HCT116 (cell line): ENCODE data around the gene PTPMT1. TPM values are rescaled to one million over a fixed set of nuclear protein-coding genes. Genes with fewer than 3 reads are reported as not detected.
"Not testable (repeated sequence)": the region's sequence is repeated elsewhere in the genome, so short reads cannot be mapped to it uniquely, and the experiment has no call there.

Source experiments
- ATAC-seq: fragments of 200-7000 bp; cut with Tn5 transposase; 2 replicates; pipeline ENCODE4 v1.9.1; 2020; ENCODE audit warnings: mild to moderate bottlenecking, moderate library complexity
- BruUV-seq: library from RNA; stranded (reverse); fragments of 400-500 nt; replicated peaks from 2 replicates; lab custom pipeline; 2021; lab: Mats Ljungman, UMichigan
- CTCF ChIA-PET: fragments of 300-600 bp; sonication (Branson Sonifier 250); formaldehyde crosslinking; loops from one replicate; lab custom pipeline; 2021; ENCODE audit warnings: antibody characterized with exemption; lab: Charles Lee
- POLR2A ChIA-PET: fragments of 300-600, 350-600 bp; sonication (Branson Sonifier 250); formaldehyde crosslinking; loops from one replicate; lab custom pipeline; 2021; ENCODE audit warnings: antibody characterized with exemption; lab: Charles Lee
- RAD21 ChIA-PET, 2 experiments: fragments of 300-600 bp; sonication (Branson Sonifier 250); formaldehyde crosslinking; loops; one replicate each; lab custom pipeline; 2023; ENCODE audit warnings: low total read pairs in 2 of 2; ENCODE audit not compliant: uncharacterized antibody in 2 of 2, unreplicated experiment in 2 of 2, low non-redundant PET in 1 of 2; lab: Charles Lee
- DNase-seq: peaks from one replicate; pipeline ENCODE4 v3.0.0-alpha.2; 2010; ENCODE audit warnings: low read depth, low spot score
- H2AFZ ChIP-seq: fragments of 200-600 bp; shearing (Covaris generic), sonication (generic); 2 replicates; pipeline ENCODE4 v1.6.1; 2017; ENCODE audit warnings: low read depth, mixed run types, mixed read lengths, antibody characterized with exemption, low read length; ENCODE audit not compliant: poor library complexity, severe bottlenecking
- H3K27ac ChIP-seq: 2 replicates; pipeline ENCODE4 v1.5.1; 2012; ENCODE audit warnings: low read depth, low read length
- H3K27me3 ChIP-seq: fragments of 200-600 bp; sonication (generic); 2 replicates; pipeline ENCODE4 v1.6.1; 2016; ENCODE audit warnings: mixed run types, low read length, mixed read lengths; ENCODE audit not compliant: insufficient read depth
- H3K36me3 ChIP-seq, 2 experiments: fragments of 200-500 bp in 1 of 2; fragments of 200-600 bp in 1 of 2; sonication (Bioruptor generic) in 1 of 2; sonication (generic) in 1 of 2; 2 replicates each; pipeline versions ENCODE4 v1.5.1 to v1.6.1; 2014 to 2016; ENCODE audit warnings: low read length in 2 of 2, inconsistent platforms in 1 of 2, mixed read lengths in 1 of 2, mixed run types in 1 of 2; ENCODE audit not compliant: insufficient read depth in 2 of 2, control insufficient read depth in 1 of 2
- H3K4me1 ChIP-seq, 2 experiments: fragments of 200-600 bp in 1 of 2; sonication (generic) in 1 of 2; 2 replicates each; pipeline versions ENCODE4 v1.5.1 to v1.6.1; 2012 to 2017; ENCODE audit warnings: low read length in 2 of 2, inconsistent platforms in 1 of 2, mild to moderate bottlenecking in 1 of 2, mixed read lengths in 1 of 2, mixed run types in 1 of 2, moderate library complexity in 1 of 2; ENCODE audit not compliant: insufficient read depth in 2 of 2, control insufficient read depth in 1 of 2
- H3K4me2 ChIP-seq: fragments of 200-600 bp; sonication (generic); 2 replicates; pipeline ENCODE4 v1.6.1; 2017; ENCODE audit warnings: mixed run types, low read length, mixed read lengths
- H3K4me3 ChIP-seq, 2 experiments: fragments of 200-600 bp in 1 of 2; sonication (generic) in 1 of 2; replicated peaks in 1 of 2; 2 replicates each; pipeline ENCODE4 v1.5.1; 2011 to 2016; ENCODE audit warnings: low read length in 2 of 2, control low read depth in 1 of 2, low read depth in 1 of 2, mild to moderate bottlenecking in 1 of 2, mixed read lengths in 1 of 2, mixed run types in 1 of 2
- H3K79me2 ChIP-seq: fragments of 200-600 bp; sonication (generic); 2 replicates; pipeline ENCODE4 v1.6.1; 2017; ENCODE audit warnings: mild to moderate bottlenecking, mixed run types, low read length, moderate library complexity, mixed read lengths; ENCODE audit not compliant: insufficient read depth
- H3K9ac ChIP-seq: fragments of 200-600 bp; sonication (generic); 2 replicates; pipeline ENCODE4 v1.6.1; 2016; ENCODE audit warnings: low read length, mixed read lengths
- H3K9me2 ChIP-seq: fragments of 200-600 bp; sonication (generic), shearing (Covaris generic); 2 replicates; pipeline ENCODE4 v1.6.1; 2017; ENCODE audit warnings: mixed run types, mild to moderate bottlenecking, moderate library complexity; ENCODE audit not compliant: insufficient read depth
- H3K9me3 ChIP-seq, 2 experiments: fragments of 200-500 bp in 1 of 2; fragments of 200-600 bp in 1 of 2; sonication (Bioruptor generic) in 1 of 2; sonication (generic) in 1 of 2; 2 replicates each; pipeline ENCODE4 v1.6.1; 2014 to 2017; ENCODE audit warnings: low read length in 2 of 2, mixed read lengths in 2 of 2, inconsistent platforms in 1 of 2, low read depth in 1 of 2, mild to moderate bottlenecking in 1 of 2, mixed run types in 1 of 2, moderate library complexity in 1 of 2; ENCODE audit not compliant: control insufficient read depth in 1 of 2, insufficient read depth in 1 of 2
- H4K20me1 ChIP-seq: fragments of 200-600 bp; sonication (generic), shearing (Covaris generic); 2 replicates; pipeline ENCODE4 v1.6.1; 2017; ENCODE audit warnings: mixed run types, mild to moderate bottlenecking, moderate library complexity; ENCODE audit not compliant: insufficient read depth
- CEBPB ChIP-seq: IDR thresholded peaks from 2 replicates; pipeline ENCODE4 v1.6.1; 2012; ENCODE audit warnings: low read depth
- CTCF ChIP-seq, 3 experiments: fragments of 200-600 bp in 1 of 3; sonication (generic) in 1 of 3; IDR thresholded peaks in 2 of 3; conservative IDR thresholded peaks in 1 of 3; 2 replicates each; pipeline ENCODE4 v1.5.1; 2012 to 2017; ENCODE audit warnings: low read depth in 2 of 3, low read length in 2 of 3, antibody characterized with exemption in 1 of 3, borderline replicate concordance in 1 of 3, control low read depth in 1 of 3, mild to moderate bottlenecking in 1 of 3, mixed read lengths in 1 of 3, mixed run types in 1 of 3, moderate library complexity in 1 of 3; ENCODE audit not compliant: insufficient read depth in 1 of 3
- EGR1 ChIP-seq: IDR thresholded peaks from 2 replicates; pipeline ENCODE4 v1.6.1; 2012; ENCODE audit warnings: low read depth
- ELF1 ChIP-seq: IDR thresholded peaks from 2 replicates; pipeline ENCODE4 v1.6.1; 2012; ENCODE audit warnings: low read depth, borderline replicate concordance
- EZH2 ChIP-seq: fragments of 200-600 bp; sonication (generic); IDR thresholded peaks from 2 replicates; pipeline ENCODE4 v1.6.1; 2017; ENCODE audit warnings: antibody characterized with exemption, mixed run types
- EZH2phosphoT487 ChIP-seq: fragments of 200-600 bp; IDR thresholded peaks from 2 replicates; pipeline ENCODE4 v1.6.1; 2018; ENCODE audit warnings: antibody characterized with exemption, borderline replicate concordance
- YY1 ChIP-seq: IDR thresholded peaks from 2 replicates; pipeline ENCODE4 v1.6.1; 2011; ENCODE audit warnings: low read length, low read depth, moderate library complexity, mild to moderate bottlenecking; ENCODE audit not compliant: insufficient replicate concordance; ENCODE audit errors: extremely low read depth
- ZFX ChIP-seq: fragments of 450-650 bp; IDR thresholded peaks from 2 replicates; pipeline ENCODE4 v1.6.1; 2017
- ZNF274 ChIP-seq: fragments of 200-500 bp; sonication (Bioruptor generic); IDR thresholded peaks from 2 replicates; pipeline ENCODE4 v1.6.1; 2014; ENCODE audit warnings: mild to moderate bottlenecking, low read depth, low read length, inconsistent platforms
- intact Hi-C: fragments of 100-400 bp; cut with micrococcal nuclease; formaldehyde crosslinking; loops from 2 replicates; pipeline ENCODE4 v1.10.0; 2022
- total RNA-seq: library from RNA; stranded (reverse); gene quantifications from one replicate; pipeline ENCODE4 v1.2.1, GENCODE V29; 2021; ENCODE audit not compliant: unreplicated experiment

PTPMT1 gene
- total RNA-seq, 1 experiment from 2014 or later, result 71.6 TPM

- CTCF ChIA-PET, ATAC-seq: not testable (repeated sequence)
Observed at GRCh38 chr11:47526032-47526431, 39.4 kb upstream of the PTPMT1 start.

GRCh38 chr11:47527186-47527585 lies 38.2 kb upstream of the PTPMT1 start:
- no peak overlapping the region for H3K9ac ChIP-seq
- no peaks in the 10 kb centered on the region for H3K27me3 ChIP-seq
- ATAC-seq (no peak), DNase-seq (no peak)
- no peaks in the 10 kb centered on the region for H3K36me3 ChIP-seq
- H3K4me1 ChIP-seq, result peaks cover 24 to 30% of the 10 kb centered on the region in 2 experiments
- no peak overlapping the region for H3K4me2 ChIP-seq
- H3K9me3 ChIP-seq, result no peaks in the 10 kb centered on the region
- H3K4me3 ChIP-seq, result no peak overlapping the region
- ChIA-PET RAD21 (no interaction called here), POLR2A (no interaction called here), CTCF (no interaction called here)
- H4K20me1 ChIP-seq, result peaks cover 28% of the 10 kb centered on the region; the same call in 1 of the 2 replicates
- H2AFZ ChIP-seq, result no peak overlapping the region
- no TSS peak for BruUV-seq
- no peak overlapping the region for H3K27ac ChIP-seq
- no peaks in the 10 kb centered on the region for H3K9me2 ChIP-seq
- peaks cover 100% of the 10 kb centered on the region for H3K79me2 ChIP-seq
- TF ChIP-seq EZH2phosphoT487 (no peak), CTCF (IDR thresholded peaks at IDR 0.05 in 2 of 3, conservative IDR thresholded peaks at IDR 0.05 in 1 of 3; ENCODE audit: borderline replicate concordance in 1 of 3, insufficient read depth in 1 of 3, low read depth in 2 of 3, low read length in 2 of 3) (no peak), EGR1 (no peak), ZFX (no peak), YY1 (no peak), CEBPB (no peak), ELF1 (no peak), EZH2 (no peak), ZNF274 (no peak)
- intact Hi-C loops, result no loop called here

More at GRCh38 chr11:47526032-47526431, 39.4 kb upstream of the PTPMT1 start:
- H3K9ac ChIP-seq, H2AFZ ChIP-seq, intact Hi-C loops, H3K4me2 ChIP-seq, H3K36me3 ChIP-seq, BruUV-seq, H3K27me3 ChIP-seq, H3K9me3 ChIP-seq, H3K27ac ChIP-seq, DNase-seq, RAD21 ChIA-PET, H3K4me3 ChIP-seq, H3K9me2 ChIP-seq: not testable (repeated sequence)
- POLR2A ChIA-PET, result interaction anchor here (0.6 kb wide), 1 partner anchor 100 kb away, joined by 3 read pairs; the partner anchor contains the start of gene PSMC3
- Histone ChIP-seq H3K79me2 (peaks cover 100% of the 10 kb centered on the region), H3K4me1 (peaks cover 24 to 30% of the 10 kb centered on the region in 2 experiments), H4K20me1 (peaks cover 28% of the 10 kb centered on the region; the same call in 1 of the 2 replicates)
